Ishikawa (cell line): ENCODE measurements around the gene CCDC92B.

Source experiments
- CEBPB ChIP-seq: IDR thresholded peaks from 2 replicates; pipeline ENCODE4 v1.6.1; 2012
- CREB1 ChIP-seq: IDR thresholded peaks from 2 replicates; pipeline ENCODE4 v1.6.1; 2012; ENCODE audit warnings: low read depth
- EGR1 ChIP-seq: IDR thresholded peaks from 2 replicates; pipeline ENCODE4 v1.6.1; 2012
- EP300 ChIP-seq: IDR thresholded peaks from 2 replicates; pipeline ENCODE4 v1.6.1; 2012; ENCODE audit warnings: borderline replicate concordance
- FOXM1 ChIP-seq: IDR thresholded peaks from 2 replicates; pipeline ENCODE4 v1.6.1; 2012; ENCODE audit warnings: low read depth, borderline replicate concordance
- MAX ChIP-seq: IDR thresholded peaks from 2 replicates; pipeline ENCODE4 v1.6.1; 2012
- NFIC ChIP-seq: IDR thresholded peaks from 2 replicates; pipeline ENCODE4 v1.6.1; 2012
- RAD21 ChIP-seq: IDR thresholded peaks from 2 replicates; pipeline ENCODE4 v1.6.1; 2012; ENCODE audit warnings: low read depth
- REST ChIP-seq: IDR thresholded peaks from 2 replicates; pipeline ENCODE4 v1.6.1; 2012; ENCODE audit warnings: low read depth, mild to moderate bottlenecking
- TAF1 ChIP-seq: IDR thresholded peaks from 2 replicates; pipeline ENCODE4 v1.6.1; 2012; ENCODE audit warnings: low read depth, mild to moderate bottlenecking
- TCF12 ChIP-seq: IDR thresholded peaks from 2 replicates; pipeline ENCODE4 v1.6.1; 2012; ENCODE audit warnings: low read depth
- TEAD4 ChIP-seq: IDR thresholded peaks from 2 replicates; pipeline ENCODE4 v1.6.1; 2012
- USF1 ChIP-seq: IDR thresholded peaks from 2 replicates; pipeline ENCODE4 v1.6.1; 2012
- YY1 ChIP-seq: IDR thresholded peaks from 2 replicates; pipeline ENCODE4 v1.6.1; 2012; ENCODE audit warnings: low read depth
- ZBTB7A ChIP-seq: IDR thresholded peaks from 2 replicates; pipeline ENCODE4 v1.6.1; 2012; ENCODE audit warnings: low read depth

The CCDC92B gene

GRCh38 chr17:2707721-2708584 is 41.5 kb downstream of the CCDC92B start:
- TF ChIP-seq TAF1, result no peak
- TF ChIP-seq RAD21, result peak; percentile 43; the same call in 1 of the 2 replicates

- no peak for TF ChIP-seq TCF12
- TF ChIP-seq MAX, result no peak
- no peak for TF ChIP-seq TEAD4
- TF ChIP-seq YY1, result no peak
- no peak for TF ChIP-seq USF1
- no peak for TF ChIP-seq TAF1
- TF ChIP-seq CREB1, result no peak
- TF ChIP-seq EP300, result no peak
- TF ChIP-seq EGR1, result no peak
- TF ChIP-seq RAD21, result no peak
- no peak for TF ChIP-seq ZBTB7A
- no peak for TF ChIP-seq NFIC
- TF ChIP-seq FOXM1, result no peak
- TF ChIP-seq REST, result no peak
- TF ChIP-seq CEBPB, result no peak
These were observed 42.4 kb downstream of the CCDC92B start for GRCh38 chr17:2706911-2707510.

GRCh38 chr17:2705888-2706795 is 43.3 kb downstream of the CCDC92B start:
- TF ChIP-seq ZBTB7A, result no peak
- no peak for TF ChIP-seq CREB1
- TF ChIP-seq TEAD4, result no peak
- TF ChIP-seq TAF1, result no peak
- no peak for TF ChIP-seq USF1
- TF ChIP-seq RAD21, result no peak
- TF ChIP-seq EP300, result no peak
- TF ChIP-seq REST, result no peak
- TF ChIP-seq CEBPB, result no peak
- TF ChIP-seq EGR1, result no peak
- TF ChIP-seq FOXM1, result no peak
- no peak for TF ChIP-seq MAX

GRCh38 chr17:2705263-2705662 is 44.2 kb downstream of the CCDC92B start:
- no peak for TF ChIP-seq EP300
- TF ChIP-seq ZBTB7A, result no peak
- no peak for TF ChIP-seq REST
- no peak for TF ChIP-seq TAF1
- TF ChIP-seq FOXM1, result no peak
- TF ChIP-seq USF1, result no peak
- no peak for TF ChIP-seq EGR1
- TF ChIP-seq TCF12, result no peak
